ENCODE results near the gene POLQ.
"Not testable (repeated sequence)": the region's sequence is repeated elsewhere in the genome, so short reads cannot be mapped to it uniquely, and the experiment has no call there.

Gene POLQ

DNA sequence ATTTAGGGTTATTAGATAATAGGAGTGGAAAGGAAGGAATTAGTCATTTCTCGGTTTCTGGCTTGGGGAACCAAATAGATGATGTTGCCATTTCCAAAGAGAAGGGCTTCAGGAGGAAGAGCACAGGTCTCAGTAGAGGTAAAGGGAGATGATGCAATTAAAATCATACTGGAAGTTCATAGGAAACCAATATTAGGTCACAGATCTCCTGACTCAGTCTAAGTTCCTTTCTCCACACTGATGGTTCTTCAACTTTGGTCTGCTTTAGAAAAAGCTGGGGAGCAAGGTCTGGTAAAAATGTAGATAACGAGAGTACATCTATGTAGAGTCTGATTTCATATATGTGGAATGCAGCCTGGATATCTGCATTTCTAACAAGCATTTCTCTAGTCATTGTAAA is 130.9 kb downstream of the POLQ start:
- no peak for DNase-seq

DNA sequence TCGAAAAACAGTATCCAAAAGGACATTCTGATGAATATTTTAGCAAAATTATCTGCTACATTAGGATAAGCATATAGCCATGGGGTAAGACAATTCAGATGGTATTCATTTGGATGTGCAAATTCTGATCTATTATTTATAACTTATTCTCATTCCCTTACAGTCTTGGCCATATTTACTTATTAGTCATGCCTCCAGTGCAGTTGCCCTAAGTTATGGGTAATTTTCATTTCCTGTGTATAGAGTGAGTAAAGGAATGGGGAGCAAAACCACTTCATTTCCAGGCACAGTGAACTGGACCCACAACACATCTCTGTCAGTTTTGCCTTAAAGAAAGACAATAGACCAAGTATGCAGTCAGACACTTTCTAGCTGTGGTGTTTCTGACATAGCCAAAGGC is 134.3 kb downstream of the POLQ start:
- DNase-seq: no peak

DNA sequence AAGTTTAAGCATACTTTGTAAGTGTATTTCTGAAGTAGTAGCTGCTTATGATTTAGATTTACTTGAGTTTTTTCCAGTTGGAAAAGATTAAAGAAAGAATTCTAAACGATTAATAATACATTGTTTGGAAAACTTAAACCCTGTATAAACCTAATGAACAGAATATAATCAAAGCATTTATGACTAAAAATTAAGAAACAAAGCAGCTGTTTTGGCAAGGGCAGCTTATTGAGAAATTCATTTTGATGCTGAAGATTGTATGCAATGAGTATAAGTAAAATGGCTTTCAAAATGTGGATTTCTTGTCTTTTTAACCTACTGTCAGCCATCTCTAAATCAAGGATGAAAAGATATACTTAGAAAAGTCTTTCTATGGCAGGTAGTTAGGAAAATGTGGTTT is 140.2 kb downstream of the POLQ start:
- no peak for DNase-seq

DNA sequence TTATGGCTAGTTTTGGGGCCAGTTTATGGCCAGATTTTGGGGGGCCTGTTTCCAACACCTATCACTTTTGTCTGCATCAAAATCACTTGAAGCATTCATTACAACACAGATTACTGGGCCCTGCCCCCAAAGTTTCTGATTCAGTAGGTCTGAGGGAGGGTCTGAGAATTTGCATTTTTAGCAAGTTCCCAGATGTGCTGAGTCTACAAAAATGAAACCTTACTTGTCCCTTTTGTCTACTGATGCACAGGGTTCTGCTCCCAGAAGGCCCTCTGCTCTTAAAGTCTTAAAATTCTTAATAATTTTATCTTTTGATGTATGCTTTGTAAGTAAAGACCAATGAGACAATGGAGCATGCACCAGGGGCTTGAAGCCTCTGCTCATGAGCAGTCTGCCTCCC is 146.0 kb downstream of the POLQ start:
- DNase-seq: no peak

DNA sequence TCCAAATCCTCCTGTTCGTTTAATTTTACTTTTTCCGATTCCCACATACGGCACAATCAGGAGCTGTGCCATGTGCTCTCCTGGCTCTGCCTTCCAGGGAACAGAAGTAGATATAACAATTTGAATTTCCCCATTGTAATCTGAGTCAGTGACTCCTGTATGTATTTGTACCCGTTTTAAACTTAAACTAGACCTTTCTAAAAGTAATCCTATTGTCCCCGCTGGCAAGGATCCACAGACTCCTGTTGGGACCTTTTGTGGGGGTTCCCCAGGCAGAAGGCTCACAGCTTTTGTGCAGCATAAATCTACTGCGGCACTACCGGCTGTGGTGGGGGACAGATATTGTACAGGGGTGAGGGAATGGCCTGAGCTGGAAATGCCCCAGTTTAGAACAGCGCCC is 147.7 kb downstream of the POLQ start:
- DNase-seq: not testable (repeated sequence)

DNA sequence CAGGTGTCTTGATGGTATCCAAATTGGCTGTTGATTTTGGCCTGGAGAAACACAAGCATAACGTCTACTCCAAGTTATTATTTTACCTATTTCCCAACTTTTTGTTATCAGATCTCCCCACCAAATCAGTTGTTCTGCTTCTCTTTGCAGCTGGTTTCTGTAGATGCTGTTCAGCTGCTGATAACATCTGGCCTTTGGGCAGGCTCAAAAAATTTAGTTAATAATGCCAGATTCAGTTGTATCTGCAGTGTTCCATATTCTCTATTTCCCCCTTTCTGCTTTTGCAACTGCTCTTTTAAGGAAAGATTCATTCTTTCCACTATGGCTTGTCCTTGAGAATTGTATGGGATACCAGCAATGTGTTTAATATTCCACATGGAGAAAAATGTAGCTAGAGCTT is 149.8 kb downstream of the POLQ start:
- DNase-seq: not testable (repeated sequence)

DNA sequence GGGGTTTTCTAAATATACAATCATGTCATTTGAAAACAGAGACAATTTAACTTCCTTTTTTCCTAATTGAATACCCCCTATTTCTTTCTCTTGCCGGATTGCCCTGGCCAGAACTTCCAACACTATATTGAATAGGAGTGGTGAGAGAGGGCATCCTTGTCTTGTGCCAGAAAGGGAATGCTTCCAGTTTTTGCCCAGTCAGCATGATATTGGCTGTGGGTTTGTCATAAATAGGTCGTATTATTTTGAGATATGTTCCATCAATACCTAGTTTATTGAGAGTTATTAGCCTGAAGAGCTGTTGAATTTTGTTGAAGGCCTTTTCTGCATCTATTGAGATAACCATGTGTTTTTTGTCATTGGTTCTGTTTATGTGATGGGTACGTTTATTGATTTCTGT is 157.5 kb downstream of the POLQ start:
- DNase-seq: not testable (repeated sequence)
